GM21360 (cell line): ENCODE results near the gene ABTB2.
"Not testable (repeated sequence)": the region's sequence is repeated elsewhere in the genome, so short reads cannot be mapped to it uniquely, and the experiment has no call there.

ENCODE experiments used
- ATAC-seq: cut with Tn5 transposase; IDR thresholded peaks from one replicate; pipeline ENCODE4 v1.9.1; 2021; ENCODE audit warnings: mild to moderate bottlenecking, moderate library complexity; ENCODE audit not compliant: unreplicated experiment

Gene ABTB2

GRCh38 chr11:34219279-34219678, 138.5 kb downstream of the ABTB2 start:
- ATAC-seq = no peak

- not testable (repeated sequence) for ATAC-seq
Observed at GRCh38 chr11:34218756-34219155, 139.1 kb downstream of the ABTB2 start.

DNA sequence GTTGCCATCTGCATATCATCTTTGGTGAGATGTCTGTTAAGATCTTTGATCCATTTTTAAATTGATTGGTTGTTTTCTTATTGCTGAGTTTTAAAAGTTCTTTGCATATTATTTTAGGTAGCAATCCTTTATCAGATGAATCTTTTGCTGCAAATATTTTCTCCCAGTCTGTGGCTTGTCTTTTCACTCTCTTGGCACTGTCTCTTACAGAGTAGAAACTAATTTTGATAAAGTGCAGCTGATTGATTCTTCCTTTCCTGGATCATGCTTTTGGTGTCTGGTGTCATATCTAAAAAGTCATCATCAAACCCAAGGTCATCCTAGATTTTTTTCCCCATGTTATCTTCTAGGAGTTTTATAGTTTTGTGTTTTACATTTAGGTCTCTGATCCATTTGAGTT, 139.7 kb downstream of the ABTB2 start:
- no peak for ATAC-seq

DNA sequence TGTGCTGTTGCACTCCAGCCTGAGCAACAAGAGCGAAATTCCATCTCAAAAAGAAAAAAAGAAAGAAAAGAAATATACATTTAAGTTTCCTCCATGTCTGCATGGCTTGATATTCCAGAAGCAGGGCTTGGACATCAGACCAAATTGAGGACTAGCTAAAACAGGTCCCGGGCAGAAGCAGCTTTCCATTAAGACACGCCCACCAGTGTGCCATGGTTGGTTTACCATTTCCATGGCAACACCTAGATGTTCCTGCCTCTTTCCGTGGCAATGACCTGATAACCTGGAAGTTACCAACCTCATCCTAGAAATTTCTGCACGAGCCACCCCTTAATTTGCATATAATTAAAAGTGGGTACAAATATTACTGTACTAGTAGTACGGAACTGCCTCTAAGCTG, 141.1 kb downstream of the ABTB2 start:
- no peak for ATAC-seq

GRCh38 chr11:34215806-34216453, 141.9 kb downstream of the ABTB2 start:
- no peak for ATAC-seq

- ATAC-seq = no peak
Observed at GRCh38 chr11:34214961-34215805, 142.6 kb downstream of the ABTB2 start.

GRCh38 chr11:34213366-34213765, 144.4 kb downstream of the ABTB2 start:
- ATAC-seq = no peak

GRCh38 chr11:34212566-34212965, 145.2 kb downstream of the ABTB2 start:
- ATAC-seq = no peak

DNA sequence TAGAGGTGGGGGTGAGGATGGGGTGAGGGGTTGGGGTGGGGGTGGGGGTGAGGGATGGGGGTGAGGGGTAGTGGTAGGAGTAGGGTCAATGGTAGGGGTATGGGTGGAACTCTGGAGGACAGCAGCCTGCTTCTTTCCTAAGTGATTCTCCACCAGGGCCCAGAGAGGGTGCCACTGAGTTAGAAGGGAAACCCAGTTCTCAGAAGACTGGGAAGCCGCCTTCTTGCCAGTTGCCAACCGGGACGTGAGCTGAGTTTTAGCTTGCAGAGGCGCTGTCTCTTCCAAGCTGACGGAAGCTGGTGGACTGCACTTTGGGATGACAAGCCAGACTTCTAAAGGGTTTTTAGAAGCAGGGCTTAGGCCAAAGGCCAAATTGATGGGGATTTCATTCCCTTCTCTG, 148.0 kb downstream of the ABTB2 start:
- ATAC-seq = no peak

DNA sequence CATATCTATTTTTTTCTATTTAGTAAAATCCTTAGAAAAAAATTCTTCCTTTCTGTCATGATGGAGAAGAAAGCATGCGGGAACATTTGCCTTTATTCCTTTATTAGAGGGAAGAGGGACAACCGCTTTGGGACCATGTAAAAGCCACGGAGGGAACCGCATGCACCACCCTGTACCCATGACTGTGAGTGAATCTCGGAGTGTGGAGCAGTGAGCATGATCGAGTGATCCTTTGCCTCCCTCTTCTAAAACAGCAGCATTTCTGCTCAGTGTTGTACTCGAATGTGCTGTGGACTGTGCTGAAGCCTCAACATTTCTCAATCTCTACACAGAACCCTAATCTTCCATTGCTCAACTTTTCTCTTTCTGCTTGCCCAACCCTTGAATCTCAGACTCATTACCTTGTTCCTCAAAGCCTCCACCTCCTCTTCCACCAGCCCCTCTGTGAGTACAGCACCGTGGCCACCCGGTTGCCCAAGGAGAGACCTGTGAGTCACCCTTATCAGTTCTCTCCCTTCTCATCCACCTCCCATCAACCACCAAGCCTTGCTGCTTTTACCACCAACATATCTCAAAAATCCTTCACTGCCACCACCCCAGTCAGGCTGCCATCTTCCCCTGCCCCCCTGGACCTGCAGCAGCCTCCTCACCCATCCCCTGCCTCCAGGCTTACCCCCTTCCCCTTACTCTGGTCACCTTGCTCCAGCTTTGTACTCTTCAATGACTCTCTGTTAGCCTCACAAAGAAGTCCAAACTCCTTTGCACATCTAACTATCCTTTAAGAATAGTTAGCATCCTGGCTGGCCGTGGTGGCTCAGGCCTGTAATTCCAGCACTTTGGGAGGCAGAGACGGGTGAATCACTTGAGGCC, 149.3 kb downstream of the ABTB2 start:
- no peak for ATAC-seq

DNA sequence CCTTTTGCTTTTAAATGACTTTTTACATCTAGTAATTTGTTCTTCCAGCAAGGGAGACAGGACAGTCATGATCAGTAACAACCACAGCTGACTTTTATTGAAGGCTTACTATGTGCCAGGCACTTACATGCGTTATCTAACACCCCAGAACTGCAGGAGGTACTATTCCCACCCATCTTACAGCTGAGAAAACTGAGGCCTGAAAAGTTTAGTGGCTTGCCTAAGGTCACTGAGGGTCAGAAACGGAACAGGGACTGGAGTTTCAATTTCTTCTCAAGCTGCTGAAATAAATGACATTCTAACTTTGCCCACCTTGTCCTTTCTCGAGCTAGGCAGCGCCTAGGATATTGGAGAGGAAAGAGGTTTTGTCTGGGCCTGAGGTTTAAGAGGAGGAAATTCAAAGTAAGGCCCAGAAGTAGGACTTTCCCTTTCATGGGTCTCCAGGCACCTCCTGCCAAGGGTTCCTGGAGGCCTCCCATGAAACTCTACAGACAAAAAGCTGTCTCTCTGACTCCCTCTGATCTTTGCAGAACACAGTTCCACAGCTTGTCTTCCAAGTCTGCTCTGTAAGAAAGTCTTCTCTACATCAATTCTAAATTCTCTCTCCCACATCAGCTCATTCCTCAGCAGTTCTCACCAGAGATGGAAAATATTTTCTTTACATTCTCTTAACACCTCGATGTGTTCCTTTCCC, 150.2 kb downstream of the ABTB2 start:
- no peak for ATAC-seq

DNA sequence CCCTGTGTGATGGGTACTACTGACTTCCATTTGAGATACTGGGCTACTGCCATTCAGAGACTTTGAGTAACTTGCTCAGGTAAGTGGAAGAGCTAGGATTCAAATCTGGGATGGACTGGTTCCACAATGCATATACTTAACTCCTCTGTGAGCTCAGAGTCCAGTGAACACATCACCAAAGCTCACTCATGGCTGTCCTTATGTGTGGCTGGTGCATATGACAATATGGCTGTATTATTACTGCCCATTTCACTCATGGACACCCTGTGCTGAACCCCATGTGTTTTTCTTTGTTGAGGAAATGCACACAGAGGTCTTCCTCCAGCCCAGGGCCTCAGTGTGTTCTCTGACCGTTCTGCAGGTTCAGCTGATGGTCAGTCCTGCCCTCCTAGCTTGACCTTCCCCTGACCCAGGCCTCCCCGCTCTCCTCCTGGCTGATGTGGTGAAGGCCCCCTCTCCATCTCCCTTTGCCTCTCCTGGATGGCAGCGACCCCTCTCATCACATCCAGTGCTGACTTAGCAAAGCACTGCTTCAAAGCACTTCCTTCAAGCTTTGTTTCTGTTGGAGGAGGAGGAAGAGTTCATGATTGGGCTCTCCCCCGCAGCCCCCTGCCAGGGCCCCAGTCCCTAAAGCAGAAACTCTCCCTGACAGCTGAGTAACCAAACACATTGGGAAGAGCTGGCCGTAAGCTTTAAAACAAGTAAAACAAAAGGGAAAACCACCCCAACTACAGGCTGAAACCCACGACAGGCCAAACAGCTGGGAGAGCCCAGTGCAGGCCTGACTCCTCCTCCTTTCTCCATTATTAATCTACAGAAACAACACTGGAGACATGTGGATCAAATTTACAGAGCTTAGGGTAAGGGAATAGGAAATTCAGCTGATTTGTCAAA, 151.2 kb downstream of the ABTB2 start:
- ATAC-seq = no peak

GRCh38 chr11:34205326-34206035, 152.3 kb downstream of the ABTB2 start:
- no peak for ATAC-seq

DNA sequence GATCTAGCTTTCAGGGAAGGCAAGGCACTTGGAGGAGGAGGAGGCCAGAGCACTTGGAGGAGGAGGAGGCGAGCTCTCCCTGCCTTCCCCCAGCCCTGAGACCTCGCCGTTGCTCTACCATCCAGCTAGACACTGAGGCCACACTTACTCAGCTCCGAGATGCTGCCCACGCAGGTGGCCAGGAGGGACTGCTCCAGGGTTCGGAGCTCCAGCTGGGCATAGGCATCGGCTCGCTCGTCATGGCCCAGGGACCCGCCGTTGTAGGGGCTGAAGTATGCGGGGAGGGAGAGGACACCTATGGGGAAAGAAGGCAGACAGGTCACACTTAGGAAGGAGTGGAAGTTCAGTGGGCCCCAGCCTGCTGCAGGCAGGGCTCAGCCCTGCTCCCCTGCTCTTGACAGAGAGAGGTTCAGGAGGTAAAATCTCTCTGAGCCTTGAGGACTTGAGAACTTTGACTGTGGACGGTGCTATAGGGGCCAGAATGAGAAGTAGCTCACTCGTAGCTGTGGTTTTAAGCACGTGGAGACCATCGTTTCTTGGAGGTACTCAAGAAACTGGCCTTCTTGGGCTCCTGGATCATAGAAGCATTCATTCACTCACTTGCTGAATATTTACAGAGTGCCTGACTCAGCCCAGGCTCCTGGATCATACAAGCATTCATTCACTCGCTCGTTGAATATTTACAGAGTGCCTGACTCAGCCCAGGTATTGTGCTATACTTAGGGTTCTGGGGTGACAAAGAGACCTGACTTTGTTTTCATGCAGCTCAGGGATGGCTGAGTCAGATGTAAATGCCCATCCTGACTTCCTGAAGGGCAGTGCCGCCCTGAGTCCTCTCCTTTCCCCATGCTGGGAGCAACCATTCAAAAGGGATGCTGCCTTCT, 153.2 kb downstream of the ABTB2 start:
- no peak for ATAC-seq

- ATAC-seq = no peak
Observed at GRCh38 chr11:34203377-34203871, 154.4 kb downstream of the ABTB2 start.

DNA sequence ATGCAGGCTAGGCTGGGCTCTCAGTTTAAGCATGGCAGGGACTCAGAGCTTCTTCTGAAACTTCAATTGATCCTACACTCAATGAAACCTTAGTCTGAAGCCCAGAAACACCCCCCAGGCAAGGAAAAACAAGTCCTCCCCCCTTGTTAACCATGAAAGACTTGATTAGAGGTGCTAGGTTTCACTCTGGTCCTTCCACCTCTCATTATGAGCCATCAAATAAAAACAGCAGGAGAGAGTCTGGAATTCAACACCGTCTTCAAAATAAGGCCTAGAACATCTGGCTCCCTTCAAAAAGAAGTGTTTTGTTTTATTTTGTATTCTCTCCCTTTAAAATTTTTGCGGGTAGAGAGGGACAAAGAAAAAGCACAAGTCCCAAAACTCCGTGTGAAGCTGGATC, 156.7 kb downstream of the ABTB2 start:
- no peak for ATAC-seq

DNA sequence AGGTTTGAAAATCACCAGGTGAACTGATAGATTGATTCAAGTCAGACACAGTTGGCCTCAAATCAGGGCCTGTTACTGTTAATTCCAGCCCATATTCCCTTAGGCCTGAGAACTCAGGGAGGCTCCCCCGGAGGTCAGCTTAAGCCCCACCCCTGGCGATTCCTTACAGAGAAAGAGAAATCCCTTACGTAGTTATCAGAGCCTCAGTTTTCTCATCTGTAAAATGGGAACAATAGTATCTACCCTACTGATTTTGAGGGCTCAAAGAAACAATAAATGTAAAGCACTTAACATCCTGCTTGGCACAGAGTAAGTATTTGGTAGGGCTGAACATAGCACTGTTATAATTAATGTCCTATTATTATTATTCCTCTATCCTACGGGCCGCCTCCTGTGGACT, 158.3 kb downstream of the ABTB2 start:
- ATAC-seq = no peak

GRCh38 chr11:34198523-34198922, 159.3 kb downstream of the ABTB2 start:
- no peak for ATAC-seq
